DMS79 (cell line): ENCODE measurements around the gene ZBTB42.

ENCODE experiments used
- DNase-seq: peaks from one replicate; lab custom pipeline; 2025; lab: John Stamatoyannopoulos, UW

The ZBTB42 gene

DNA sequence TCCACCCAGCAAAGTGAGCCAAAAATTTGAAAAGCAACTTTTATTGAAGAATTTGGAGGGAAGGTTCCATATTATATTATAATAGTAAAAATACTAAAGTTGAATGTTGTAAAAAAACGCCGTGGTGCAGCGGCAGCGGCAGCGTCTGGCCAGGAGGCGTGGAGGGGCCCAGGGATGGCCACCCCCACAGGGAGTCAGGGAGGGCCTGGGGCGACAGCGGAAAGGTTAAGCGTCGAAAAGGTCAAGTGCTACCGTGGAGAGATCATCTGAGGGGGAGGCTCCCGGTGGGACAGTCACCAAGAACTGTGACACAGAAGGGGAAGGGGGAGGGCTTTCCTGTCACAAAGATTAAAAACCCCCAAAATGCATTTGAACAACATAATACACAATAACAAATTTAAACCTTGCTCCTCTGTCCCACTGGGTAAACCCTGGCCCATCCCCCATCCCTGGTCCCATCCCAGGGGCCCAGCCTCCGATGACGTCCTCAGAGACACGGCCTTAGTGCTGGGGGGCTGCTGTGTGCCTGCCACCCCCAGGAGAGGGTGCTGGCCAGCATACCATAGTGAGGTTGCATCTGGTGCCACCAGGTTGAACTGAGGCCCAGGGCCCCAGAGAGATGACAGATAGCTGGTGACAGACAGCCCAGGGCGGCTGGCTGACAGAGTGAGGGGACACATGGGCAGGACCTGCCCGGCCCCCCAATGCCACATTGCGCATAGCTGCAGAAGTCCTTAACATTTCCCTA, 31.4 kb upstream of the ZBTB42 start:
- DNase-seq: no peak

DNA sequence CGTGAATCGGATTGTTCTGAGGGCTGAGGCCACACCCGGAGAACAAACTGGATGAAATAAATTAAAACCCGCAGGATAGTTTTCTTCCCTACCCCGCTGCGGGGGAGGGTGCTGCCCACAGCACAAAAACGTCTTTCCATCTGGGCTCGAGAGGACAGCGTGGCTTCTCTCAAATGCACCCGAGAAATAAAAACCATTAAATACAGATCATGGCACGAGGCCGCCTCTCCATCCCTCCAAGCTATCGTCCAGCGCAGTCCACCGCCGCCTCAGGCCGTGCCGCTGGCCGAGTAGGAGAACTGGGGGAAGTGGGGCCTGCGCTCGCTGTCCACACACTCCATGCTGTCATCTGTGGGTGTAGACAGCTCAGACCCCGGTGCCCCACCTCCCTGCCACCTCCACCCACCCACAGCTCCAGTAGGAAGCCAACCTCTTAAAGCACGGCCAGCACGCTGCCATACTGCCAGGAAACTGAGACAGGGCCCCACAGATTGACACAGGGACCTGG, 30.8 kb upstream of the ZBTB42 start:
- DNase-seq: no peak

DNA sequence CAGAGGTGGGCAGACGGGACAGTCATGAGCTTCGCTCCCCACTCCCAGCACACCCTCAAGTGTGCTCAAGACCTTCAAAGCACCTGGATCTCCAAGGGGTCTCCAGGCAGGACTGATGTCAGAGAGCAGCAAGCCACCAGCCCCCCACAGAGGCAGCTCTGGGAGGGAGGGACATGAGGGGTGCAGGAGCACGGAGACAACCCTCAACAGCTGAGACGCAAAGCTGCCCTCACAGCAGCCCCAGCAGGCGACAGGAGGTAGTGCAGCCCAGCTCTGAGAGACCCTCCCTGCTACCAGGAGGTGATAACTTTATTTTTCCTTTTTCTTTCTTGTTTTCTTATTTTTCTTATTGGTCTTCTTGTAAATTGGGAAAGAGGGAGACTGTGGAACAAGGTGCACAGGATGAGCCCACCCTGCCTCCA, 30.0 kb upstream of the ZBTB42 start:
- DNase-seq: no peak

DNA sequence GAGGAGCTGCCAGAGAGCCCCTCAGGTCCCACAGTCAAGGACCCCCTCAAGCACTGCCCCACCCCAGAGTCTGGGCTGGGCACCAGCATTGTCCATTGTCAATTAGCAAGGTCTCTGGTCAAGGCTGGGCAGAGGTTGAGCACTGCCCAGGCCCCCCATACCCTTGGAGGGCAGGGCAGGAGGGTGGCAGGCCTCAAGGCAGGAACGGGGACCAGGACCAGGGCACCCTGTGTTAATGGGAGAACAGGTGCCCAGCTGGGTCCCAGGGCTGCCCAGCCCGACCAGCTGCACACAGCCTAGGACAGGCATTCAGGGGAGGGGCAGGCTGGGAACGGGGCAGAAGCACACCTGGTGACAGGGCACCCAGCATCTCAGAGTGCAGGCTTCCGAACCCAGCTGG, 29.5 kb upstream of the ZBTB42 start:
- DNase-seq: no peak

DNA sequence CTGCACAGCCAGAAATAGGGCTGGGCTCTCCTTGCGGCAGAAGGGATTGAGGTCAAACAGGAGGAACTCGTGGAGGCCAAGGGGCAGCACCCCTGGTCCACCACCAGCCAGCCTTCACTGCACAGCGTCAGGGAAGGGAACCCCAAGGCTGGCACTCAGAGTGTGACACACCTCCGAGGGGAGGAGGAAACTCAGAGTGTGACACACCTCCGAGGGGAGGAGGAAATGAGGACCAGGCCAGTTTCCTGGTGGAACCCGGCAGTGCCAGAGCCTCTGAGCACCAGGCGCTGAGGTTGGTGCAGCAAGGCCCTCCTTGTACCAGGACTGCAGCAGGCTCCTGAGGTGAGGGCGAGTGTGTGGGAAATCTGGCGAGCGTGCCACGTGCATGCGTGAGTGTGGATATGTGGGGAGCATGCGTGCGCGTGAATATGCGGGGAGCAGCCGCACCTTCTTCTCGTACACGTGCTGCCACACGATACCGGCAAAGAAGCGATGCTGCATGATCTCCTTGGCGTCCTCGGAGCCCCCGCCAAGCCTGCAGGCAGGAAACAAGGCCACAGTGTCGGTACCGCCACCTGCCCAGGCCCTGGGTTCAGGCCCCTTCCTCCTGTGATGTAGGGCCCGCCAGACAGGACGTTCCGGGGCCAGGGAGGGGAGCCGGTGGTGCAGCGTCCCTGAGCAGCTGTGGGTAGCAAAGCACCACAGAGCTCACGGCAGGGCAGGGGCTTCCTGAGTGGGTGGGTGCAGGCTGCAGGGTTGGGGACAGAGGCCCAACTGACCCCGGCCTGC, 28.8 kb upstream of the ZBTB42 start:
- no peak for DNase-seq

DNA sequence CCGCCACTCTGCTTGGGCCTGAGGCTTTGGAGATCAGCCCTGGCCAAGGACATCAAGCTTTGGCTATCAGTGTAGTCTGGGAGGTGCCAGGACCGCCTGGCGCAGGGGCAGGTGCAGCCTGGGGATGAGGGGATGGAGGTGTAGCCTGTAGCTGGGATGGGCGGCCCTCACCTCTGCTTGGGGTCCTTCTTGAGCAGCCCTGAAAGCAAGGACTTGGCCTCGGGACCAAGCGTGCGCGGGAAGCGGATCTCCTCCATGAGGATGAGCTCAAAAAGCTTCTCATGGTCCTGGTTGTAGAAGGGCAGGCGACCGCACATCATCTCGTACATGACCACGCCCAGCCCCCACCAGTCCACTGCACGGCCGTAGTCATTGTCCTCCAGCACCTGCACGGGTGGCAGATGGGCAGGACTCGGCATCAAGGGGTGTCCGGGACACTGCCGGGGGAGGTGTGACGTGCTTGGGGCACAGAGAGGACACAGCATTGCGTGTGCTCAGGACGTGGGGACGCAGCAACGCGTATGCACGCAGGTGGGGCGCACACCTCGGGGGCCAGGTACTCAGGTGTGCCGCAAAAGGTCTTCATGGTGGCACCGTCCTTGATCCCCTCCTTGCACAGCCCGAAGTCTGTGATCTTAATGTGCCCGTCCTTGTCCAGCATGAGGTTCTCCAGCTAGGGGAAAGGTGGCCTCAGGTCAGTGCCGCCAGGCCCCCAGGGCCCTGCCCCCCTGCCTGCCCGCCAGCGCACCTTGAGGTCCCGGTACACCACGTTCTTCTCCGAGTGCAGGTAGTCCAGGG, 28.0 kb upstream of the ZBTB42 start:
- DNase-seq: no peak

DNA sequence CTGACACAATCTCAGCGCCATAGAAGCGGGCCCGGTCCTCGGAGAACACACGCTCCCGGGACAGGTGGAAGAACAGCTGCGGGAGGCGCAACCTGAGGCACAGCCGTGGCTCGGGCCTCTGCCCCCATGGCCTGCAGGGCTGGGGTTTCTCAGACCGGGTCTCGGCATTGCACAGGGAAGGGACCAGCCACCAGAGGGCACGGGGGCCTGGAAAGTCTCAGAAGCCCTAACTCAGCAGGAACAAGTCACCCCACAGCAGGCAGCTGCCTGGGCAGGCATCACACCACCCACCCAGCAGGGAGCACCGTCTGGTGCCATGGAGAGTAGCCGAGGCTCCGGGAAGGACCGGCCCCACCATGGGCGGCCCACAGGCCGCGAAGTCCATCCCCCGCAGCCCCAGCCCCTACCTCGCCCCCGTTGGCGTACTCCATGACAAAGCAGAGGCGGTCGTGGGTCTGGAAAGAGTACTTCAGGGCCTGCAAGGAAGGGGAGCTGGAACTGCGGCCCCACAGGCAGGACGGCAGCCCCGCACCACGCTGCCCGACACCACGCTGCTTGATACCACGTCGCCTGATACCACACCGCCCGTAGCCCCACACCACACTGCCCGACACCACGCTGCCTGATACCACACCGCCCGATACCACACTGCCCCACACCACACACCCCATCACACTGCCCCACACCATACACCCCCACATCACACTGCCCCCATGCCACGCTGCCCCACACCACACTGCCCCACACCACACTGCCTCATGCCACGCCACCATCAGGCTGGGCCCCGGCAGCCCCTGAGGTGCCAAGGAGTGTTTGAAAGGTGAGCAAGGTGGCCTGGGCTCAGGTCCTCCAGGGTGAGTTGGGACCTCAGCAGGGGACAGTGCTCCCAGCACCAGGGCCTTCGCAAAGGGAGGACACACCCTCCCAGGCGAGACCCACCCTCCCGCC, 27.1 kb upstream of the ZBTB42 start:
- DNase-seq: no peak

DNA sequence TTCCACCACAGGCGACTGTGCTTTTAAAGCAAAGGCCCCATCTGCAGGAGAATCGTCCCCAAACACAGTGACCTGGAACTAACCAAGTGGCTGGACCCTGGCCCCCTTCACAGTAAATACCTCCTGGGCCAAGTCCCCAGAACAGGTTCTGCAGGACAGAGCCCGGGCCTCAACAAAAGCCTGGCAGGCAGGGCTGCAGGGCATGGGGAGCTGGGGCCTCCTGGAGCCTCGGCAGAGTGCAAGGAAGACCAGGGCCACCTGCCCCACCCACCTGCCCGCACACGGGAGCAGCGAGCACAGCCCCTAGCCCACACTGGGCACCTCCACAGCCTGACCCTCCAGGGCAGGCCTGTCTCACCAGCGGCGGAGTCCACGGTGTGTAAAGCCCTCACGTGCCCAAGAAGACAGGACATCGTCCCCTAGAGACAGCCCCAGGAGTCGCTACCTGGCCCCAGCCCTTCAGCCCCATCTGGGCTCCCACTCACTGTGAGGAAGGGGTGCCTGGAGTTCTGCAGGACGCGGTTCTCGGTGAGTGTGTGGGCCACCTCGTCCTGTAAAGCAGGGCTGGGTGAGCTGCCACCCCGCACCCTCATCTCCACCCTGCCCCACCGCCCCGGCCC, 26.3 kb upstream of the ZBTB42 start:
- no peak for DNase-seq

DNA sequence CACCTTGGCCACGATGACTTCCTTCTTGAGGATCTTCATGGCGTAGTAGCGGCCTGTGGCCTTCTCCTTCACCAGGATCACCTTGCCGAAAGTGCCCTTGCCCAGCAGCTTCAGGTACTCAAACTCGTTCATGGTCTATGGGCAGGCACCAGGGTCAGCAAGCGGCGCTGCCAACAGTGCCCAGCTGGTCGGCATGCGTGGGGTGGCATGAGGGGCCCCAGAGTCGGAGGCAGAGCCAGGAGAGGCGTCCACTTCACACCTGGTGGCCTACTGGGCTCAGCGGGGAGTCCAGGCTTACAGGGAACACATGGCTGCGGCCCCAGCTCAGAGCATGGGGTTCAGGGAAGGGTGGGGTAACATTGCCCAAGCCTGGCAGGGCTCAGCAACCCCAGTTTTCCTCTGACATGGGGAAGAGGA, 25.8 kb upstream of the ZBTB42 start:
- no peak for DNase-seq

DNA sequence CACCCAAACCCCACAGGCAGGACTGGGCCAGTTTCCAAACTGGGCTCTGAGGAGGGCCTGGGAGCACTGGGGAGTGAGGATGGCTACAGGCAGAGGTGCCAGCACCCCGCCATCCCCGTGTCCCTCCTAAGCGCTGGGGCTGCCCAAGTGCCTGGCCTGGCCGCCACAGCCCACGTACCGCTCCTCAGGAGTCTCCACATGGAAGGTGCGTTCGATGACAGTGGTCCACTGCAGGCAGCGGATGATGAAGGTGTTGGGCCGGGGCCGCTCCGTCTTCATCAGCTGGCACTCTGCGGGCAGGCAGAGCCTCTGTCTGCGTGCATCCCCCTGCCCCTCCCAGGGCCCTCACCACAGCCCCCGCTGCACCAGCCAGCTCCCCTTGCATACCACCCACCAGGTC, 24.4 kb upstream of the ZBTB42 start:
- no peak for DNase-seq

DNA sequence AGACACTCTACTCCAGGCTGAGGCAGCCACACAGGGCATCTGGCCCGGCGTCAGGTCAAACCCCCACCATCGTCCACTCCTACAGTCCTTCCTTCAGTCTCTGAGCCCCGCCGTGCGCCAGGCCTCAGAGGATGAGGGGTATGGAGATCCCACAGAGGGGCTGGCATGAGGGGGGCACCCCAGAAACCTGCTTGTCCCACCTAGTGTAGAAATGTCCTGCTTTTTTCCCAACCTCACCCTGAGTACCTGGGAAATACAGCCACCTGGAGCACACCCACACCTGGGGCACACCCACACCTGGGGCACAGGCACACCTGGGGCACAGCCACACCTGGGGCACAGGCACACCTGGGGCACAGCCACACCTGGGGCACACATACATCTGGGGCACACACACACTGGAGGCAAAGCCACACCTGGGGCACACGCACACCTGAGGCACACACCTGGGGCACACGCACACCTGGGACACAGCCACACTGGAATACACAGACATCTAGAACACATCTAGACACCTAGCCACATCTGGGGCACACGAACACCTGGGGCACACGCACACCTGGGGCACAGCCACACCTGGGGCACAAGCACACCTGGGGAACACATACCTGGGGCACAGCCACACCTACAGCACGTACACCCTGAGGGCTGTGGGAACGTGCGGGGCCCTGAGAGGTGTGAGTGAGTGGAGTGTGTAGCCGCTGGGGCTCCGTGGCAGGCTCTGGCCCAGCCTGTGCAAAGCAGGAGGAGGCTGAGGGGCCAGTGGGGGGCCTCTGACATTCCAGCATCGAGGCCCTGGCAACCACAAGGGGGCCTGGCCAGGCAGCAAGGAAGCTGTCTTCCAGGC, 23.7 kb upstream of the ZBTB42 start:
- DNase-seq: no peak

DNA sequence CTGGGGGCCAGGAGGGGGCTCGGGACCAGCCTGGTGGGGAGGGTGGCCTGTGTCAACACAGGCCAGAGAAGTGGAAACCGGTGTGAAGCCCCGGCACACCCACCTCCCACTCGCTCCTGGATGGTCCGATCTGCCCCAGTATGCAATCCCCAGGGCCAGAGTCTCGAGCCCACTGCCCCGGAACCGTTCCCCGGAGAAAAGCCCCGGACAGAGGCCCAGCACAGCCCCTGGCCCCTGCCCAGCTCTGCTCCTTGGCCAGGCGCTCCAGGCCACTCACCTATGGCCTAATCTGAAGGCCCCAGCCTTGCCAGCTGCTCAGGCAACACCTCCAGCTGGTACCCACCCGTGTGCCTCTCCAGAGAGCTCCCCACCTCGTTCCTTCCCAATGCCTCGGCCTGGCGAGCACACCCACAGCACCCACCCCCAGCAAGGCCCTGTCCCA, 23.1 kb upstream of the ZBTB42 start:
- DNase-seq: no peak

DNA sequence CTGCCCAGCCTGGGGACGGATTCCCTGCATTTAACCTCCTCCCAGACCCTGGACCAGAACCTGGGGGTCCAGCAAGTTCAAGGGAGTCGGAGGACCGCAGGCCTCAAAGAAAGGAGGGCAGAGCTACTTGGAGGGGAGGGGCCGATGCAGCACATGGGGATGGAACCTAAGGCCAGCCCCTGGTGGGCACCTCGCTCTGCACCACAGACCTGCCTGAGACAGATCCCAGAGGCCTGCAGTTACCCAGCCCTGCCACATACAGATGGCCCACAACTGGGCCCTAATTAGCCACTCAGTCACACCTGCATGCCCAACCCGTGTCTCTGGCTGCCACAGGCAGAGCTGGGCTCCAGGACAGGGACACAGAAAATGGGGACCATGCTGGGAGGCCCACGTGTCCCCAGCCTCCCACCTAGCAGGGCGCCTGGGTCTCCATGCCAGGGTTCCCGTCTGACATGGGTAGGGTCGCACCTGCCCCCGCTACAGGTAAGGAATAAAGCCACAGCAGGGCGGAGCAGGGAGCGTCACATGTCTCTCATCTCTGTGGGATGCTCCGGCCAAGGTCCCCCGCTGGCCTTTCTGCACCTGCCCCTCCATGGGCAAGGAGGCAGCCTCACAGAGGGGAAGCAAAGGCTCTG, 22.1 kb upstream of the ZBTB42 start:
- no peak for DNase-seq

DNA sequence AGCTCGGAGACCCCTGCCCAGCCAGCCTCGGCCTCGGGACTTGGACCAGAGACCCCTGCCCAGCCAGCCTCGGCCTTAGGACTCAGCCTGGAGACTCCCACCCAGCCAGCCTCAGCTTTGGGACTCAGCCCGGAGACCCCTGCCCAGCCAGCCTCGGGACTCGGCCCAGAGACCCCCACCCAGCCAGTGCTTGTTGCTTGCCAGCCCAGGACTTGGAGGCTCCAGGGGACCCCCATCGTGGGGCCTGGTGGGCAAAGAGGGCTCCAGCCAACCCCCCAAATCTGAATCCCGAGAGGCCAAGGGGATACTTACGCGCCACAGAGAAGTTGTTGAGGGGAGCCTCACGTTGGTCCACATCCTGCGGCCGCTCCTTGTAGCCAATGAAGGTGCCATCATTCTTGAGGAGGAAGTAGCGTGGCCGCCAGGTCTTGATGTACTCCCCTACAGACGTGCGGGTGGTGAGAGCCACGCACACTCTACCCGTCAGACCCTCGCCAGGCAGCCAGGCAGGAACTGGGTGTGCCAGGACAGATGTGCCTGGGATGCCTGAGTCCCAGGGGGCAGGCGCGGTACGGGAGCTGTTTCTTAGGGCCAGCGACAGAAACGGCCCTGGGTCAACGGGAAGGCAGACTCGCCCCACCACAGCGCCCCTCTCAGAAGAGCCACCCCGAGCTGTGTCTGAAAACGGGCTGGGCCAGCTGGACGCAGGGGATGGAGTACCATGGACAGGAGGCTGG, 21.0 kb upstream of the ZBTB42 start:
- DNase-seq: no peak

DNA sequence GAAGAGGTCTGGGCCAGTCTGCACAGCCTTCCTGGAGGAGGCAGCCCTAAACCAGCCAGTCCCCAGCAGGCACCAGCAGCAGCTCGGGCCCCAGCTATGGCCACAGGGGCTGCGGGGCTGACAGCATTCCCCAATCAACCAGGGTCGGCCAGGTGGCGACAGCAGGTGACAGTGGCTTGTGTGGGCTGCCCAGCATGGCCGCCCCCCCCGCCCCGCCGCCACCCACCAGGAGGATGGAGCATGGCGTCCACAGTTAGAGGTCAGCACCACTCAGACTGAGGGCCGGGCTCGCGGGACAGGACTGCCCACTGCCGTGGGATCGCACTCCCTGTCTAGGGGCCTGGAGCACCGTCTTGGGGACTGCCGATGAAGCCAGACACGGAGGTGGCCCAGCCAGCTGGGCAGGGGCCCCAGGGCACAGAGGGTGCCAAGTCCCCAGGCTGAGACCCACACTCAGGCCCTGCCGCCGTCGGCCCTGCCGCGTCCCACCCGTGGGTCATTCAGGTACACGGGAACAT, 20.3 kb upstream of the ZBTB42 start:
- no peak for DNase-seq

DNA sequence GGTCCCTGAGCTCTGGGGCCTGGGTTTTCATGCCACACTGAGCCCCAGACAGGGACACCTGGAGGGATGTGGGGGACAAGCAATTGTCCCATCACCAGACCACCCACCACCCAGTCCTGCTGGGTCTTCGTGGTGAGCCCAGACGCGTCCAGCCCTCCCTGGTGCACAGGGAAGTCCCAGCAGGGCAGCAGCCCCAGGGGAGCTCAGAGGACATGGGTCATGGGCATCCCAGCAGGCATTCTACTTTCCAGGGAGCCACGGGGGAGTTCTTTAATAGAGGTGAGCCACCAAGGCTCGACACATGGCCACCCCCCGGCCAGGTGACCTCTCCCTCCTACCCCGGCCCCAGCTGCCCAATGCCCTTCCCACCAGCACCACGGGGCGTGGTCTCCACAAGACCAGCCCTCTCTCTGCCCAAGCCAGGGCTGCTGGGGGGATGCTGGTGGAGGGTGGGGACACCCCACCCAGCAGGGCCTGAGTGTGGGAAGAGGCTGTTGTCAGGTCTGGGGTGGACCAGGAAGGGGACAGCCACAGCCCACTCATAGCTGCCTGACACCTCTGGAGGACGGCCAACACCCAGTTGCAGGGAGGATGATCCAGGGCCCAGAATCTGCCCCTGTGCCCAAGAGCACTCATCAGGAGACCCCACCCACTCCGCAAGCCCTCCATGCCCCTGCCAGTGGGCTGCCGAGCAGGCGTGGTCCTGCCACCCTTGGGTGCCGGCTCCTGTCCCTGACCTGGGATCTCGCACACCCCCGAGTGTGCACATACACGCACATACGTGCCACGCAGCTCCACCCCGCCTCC, 19.4 kb upstream of the ZBTB42 start:
- no peak for DNase-seq

DNA sequence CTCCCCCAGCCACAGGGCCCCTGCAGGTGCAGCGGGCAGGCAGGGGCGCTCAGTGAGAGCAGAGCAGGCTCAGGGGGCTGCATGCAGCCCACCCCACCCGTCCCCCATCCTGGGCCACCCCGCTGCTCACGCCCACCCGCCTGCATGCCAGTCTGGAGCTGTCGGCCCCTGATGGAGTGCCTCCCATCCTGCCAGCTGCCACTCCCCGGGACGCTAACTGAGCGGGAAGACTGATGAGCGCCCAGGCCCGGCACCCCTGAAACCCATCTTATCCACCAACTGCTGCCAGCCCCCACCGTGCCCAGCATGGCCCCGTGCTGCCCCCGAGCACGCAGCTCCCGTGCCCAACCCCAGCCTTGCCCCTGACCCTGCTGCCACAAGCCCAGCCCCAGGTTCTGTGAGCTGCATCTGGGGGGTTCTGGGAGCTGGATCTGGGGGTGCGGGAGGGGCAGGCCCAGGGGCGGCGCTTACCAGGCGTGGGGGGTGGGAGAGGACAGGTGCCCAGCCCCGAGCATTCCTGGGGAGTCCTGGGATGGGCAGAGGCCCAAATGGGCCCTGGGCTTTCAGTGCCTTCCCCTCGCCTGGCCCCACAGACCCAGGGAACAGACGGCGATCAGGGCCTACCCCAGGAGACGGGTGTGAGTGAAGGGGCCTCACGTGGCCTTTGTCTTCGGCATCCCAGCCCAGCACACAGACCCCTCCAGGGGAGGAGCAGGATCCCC, 18.7 kb upstream of the ZBTB42 start:
- no peak for DNase-seq
